ENCODE measurements around the gene CHPF2.

Gene CHPF2

DNA sequence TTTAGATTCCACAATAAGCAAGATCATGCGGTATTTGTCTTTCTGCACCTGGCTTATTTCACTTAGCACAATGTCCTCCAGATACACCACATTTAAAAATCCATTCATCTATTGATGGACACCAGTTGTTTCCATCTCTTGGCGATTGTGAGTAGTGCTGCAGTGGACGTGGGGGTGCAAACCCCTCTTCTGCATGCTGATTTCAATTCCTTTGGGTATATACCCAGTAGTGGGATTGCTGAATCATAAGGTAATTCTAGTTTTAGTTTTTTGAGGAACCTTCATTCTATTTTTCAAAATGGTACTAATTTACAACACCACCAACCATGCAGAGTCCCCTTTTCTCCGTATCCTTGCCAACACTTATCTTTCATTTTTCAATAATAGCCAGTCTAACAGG lies 43.2 kb upstream of the CHPF2 start:
- FAIRE-seq = no peak
- TF ChIP-seq, protein P1, sequence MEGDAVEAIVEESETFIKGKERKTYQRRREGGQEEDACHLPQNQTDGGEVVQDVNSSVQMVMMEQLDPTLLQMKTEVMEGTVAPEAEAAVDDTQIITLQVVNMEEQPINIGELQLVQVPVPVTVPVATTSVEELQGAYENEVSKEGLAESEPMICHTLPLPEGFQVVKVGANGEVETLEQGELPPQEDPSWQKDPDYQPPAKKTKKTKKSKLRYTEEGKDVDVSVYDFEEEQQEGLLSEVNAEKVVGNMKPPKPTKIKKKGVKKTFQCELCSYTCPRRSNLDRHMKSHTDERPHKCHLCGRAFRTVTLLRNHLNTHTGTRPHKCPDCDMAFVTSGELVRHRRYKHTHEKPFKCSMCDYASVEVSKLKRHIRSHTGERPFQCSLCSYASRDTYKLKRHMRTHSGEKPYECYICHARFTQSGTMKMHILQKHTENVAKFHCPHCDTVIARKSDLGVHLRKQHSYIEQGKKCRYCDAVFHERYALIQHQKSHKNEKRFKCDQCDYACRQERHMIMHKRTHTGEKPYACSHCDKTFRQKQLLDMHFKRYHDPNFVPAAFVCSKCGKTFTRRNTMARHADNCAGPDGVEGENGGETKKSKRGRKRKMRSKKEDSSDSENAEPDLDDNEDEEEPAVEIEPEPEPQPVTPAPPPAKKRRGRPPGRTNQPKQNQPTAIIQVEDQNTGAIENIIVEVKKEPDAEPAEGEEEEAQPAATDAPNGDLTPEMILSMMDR (IDR thresholded peaks at IDR 0.05; ENCODE audit: insufficient read depth, missing control alignments) = no peak

DNA sequence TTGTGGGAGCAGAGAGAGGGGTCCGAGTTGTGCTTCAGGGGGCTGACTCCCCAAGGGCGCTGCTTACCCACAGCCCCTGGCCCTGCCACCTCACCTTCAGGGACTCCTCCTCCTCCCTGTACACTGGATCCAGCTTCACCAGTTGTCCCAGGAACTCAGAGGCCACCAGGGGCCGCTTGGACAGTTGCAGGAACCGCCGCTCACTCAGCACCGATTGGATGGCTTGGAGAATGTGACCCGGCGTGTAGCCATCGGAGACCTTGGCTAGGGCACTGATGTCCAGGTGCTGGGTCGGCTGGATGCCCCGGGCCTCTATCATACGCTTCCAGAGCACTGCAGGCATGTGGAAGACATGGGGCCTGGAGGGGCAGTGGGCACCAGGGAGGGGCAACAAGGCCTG lies 40.7 kb upstream of the CHPF2 start:
- no peak for DNase-seq (ENCODE audit: insufficient read length, low spot score)
- TF ChIP-seq, protein P1 (IDR thresholded peaks at IDR 0.05; ENCODE audit: insufficient read depth, missing control alignments) = no peak
- FAIRE-seq = no peak

More for the DNA sequence above, 43.2 kb upstream of the CHPF2 start:
- no peak for DNase-seq (ENCODE audit: insufficient read length, low spot score)

DNA sequence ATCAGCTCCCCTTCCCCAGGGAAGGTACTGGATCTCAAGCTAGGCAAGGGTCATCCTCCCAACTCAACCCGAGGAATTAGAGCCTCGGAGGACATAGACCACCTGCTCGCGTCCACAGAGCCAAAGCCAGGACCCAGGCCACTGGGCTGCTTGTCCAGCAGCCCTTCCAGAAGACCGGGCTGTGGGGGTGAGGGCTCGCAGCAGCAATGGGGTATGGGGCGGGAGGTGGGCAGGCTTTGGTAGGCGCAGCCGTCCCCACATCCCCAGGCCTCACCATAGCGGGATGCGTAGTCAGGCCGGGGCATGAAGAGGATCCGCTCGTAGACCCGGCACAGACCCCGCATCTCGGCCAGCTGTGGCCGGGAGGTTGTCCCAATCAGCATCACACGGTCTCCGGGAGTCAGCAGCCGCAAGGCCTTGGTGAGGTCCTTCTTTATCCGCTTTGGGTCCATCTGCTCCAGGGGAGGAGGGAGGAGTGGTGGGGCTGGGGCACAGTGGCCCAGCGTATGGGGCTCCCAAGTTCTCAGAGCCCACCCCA lies 40.2 kb upstream of the CHPF2 start:
- TF ChIP-seq, protein P1 (IDR thresholded peaks at IDR 0.05; ENCODE audit: insufficient read depth, missing control alignments) = no peak
- DNase-seq (ENCODE audit: insufficient read length, low spot score) (no peak), FAIRE-seq (no peak)

DNA sequence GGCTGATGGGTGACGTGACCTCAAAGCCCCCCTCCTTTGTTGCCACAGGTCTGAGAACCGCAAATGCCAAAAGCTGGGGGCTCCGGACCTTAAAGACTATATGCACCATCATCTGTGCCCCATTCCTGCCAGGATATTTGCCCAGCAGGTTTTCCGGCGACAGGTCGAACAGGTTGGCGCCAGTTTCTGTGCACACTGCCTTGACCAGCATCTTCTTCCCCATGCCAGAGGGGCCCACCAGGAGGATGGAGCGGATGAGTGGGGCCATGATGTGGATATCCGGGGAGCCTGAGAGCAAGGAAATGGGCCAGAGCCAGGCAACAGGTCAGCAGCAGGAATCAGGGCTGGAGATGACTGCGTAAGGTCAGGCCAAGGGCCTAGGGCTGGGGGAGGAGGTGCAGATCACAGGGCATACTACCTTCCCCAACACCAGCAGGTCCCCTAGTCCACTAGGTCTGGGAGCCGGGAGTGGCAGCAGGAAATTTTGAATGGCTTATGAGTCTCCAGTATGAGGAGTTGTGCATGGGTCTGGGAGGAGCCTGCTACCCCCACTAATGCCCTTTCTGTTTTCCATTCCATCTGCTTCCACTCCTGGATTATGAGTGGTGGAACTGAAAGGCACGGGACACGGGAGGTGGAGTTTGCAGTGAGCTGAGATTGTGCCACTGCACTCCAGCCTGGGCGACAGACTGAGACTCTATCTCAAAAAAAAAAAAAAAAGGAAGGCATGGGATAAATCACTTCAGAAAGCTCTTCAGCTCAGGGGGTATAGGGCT lies 38.9 kb upstream of the CHPF2 start:
- no peak for FAIRE-seq
- DNase-seq (ENCODE audit: insufficient read length, low spot score) = no peak
- TF ChIP-seq, protein P1 (IDR thresholded peaks at IDR 0.05; ENCODE audit: insufficient read depth, missing control alignments) = no peak

DNA sequence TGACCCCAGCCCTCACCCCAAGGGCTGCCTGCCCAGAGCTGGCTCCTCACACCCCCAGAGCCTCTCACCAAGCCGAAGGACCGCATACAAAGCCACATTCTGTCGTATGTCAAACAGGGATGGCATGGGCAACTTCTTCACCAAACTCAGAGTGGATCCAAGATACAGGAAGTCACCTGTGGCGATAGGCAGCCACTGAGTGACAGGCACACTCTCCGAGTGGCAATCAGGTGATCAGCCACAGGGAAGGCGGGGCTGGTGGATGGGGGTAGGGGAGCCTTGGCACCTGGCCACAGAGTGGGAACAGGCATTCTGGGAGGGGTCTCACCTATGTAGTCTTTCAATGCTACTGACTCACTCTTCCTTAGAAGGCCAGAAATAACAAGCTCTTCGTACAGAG lies 38.1 kb upstream of the CHPF2 start:
- no peak for FAIRE-seq
- DNase-seq (ENCODE audit: insufficient read length, low spot score) = no peak
- TF ChIP-seq, protein P1 (IDR thresholded peaks at IDR 0.05; ENCODE audit: insufficient read depth, missing control alignments) = no peak

DNA sequence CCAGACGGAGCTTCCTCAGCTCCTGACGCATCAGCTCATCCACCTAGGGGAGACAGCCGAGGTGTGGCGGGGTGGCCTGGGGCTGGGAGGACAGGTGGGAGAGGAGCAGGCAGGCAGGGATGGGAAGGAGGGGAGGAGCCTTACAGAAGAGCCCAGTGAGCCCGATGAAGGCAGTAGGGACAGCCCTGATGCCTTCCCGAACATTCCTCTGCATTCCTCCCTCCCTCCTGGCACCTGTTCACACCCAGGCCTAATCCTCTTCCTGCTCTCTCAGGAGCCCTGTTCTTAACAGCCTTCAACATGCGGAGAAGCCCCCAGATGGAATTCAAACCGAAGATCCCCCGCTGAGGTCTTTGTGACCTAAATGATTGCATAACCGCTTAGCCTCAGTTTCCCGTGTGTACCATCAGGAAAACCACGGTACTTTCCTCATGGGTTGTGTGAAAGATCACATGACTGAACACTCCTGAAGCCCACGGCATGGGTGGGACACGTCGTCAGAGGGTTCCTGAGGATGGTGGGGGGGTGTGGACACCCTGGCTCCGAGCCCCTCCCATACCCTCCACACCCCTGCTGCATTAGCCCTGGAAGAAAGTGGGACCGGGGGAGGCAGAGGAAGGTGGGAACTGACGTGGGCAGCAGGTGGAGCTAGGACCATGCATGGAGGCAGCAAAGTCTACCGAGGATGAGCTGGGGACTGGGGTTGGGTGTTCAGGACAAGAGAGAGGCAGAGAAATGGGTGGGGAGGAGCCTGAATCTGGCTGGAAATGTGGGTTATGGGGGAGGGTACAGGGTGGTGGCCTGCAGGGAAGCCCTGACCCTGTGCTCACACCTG lies 36.5 kb upstream of the CHPF2 start:
- DNase-seq (ENCODE audit: insufficient read length, low spot score) (no peak), FAIRE-seq (no peak)
- TF ChIP-seq, protein P1 (IDR thresholded peaks at IDR 0.05; ENCODE audit: insufficient read depth, missing control alignments) = no peak

Measured in D721Med (cell line).